NCI-H2107 (cell line): ENCODE measurements around the gene CYP2A13.
A peak's percentile ranks its signal among the peaks of the same experiment; 100 is the strongest.
"Not testable (repeated sequence)": the region's sequence is repeated elsewhere in the genome, so short reads cannot be mapped to it uniquely, and the experiment has no call there.

Experiments
- DNase-seq: peaks from one replicate; lab custom pipeline; 2025; lab: John Stamatoyannopoulos, UW

The CYP2A13 gene

GRCh38 chr19:41120929-41121911 lies 33.0 kb downstream of the CYP2A13 start:
- DNase-seq: not testable (repeated sequence)

- DNase-seq: not testable (repeated sequence)
Observed at GRCh38 chr19:41122846-41123245, 34.6 kb downstream of the CYP2A13 start.

- DNase-seq: no peak
Observed at GRCh38 chr19:41123716-41124294, 35.6 kb downstream of the CYP2A13 start.

GRCh38 chr19:41126765-41127203 lies 38.5 kb downstream of the CYP2A13 start:
- not testable (repeated sequence) for DNase-seq

- DNase-seq: not testable (repeated sequence)
Observed at GRCh38 chr19:41127362-41127761, 39.1 kb downstream of the CYP2A13 start.

GRCh38 chr19:41127801-41128300 lies 39.6 kb downstream of the CYP2A13 start:
- DNase-seq: not testable (repeated sequence)

GRCh38 chr19:41128692-41129091 lies 40.4 kb downstream of the CYP2A13 start:
- DNase-seq: no peak

GRCh38 chr19:41131186-41131585 lies 42.9 kb downstream of the CYP2A13 start:
- no peak for DNase-seq

- no peak for DNase-seq
Observed at GRCh38 chr19:41133260-41133659, 45.0 kb downstream of the CYP2A13 start.

- no peak for DNase-seq
Observed at GRCh38 chr19:41134616-41135015, 46.4 kb downstream of the CYP2A13 start.

GRCh38 chr19:41135390-41136384 lies 47.4 kb downstream of the CYP2A13 start:
- not testable (repeated sequence) for DNase-seq

GRCh38 chr19:41136636-41137455 lies 48.6 kb downstream of the CYP2A13 start:
- DNase-seq: no peak

- DNase-seq: peak; percentile 33
Observed at GRCh38 chr19:41144403-41144802, 56.2 kb downstream of the CYP2A13 start.
